ENCODE measurements around the gene FOXE1.

DNA sequence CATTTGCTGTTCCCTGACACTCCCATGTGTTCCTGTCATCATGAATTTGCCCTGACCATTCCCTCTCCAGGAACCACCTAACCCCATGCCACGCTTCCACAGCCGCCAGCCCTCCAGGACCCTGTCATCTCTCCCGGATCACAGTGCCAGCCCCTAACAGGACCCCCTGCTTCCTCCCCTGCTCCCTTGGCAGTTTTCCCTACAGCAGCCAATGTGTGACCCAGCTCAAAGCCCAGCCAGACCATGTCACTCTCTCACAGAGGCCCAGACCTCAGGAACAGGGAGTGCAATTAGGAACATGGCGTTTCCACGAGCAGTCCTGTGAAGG, 8.1 kb downstream of the FOXE1 start:
- TF ChIP-seq, protein P1, sequence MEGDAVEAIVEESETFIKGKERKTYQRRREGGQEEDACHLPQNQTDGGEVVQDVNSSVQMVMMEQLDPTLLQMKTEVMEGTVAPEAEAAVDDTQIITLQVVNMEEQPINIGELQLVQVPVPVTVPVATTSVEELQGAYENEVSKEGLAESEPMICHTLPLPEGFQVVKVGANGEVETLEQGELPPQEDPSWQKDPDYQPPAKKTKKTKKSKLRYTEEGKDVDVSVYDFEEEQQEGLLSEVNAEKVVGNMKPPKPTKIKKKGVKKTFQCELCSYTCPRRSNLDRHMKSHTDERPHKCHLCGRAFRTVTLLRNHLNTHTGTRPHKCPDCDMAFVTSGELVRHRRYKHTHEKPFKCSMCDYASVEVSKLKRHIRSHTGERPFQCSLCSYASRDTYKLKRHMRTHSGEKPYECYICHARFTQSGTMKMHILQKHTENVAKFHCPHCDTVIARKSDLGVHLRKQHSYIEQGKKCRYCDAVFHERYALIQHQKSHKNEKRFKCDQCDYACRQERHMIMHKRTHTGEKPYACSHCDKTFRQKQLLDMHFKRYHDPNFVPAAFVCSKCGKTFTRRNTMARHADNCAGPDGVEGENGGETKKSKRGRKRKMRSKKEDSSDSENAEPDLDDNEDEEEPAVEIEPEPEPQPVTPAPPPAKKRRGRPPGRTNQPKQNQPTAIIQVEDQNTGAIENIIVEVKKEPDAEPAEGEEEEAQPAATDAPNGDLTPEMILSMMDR (IDR thresholded peaks at IDR 0.05): no peak
- no peak for TF ChIP-seq POLR2A (IDR thresholded peaks at IDR 0.05)
